HepG2 (cell line): ENCODE data around the gene BACH2. TPM values are rescaled to one million over a fixed set of nuclear protein-coding genes. Genes with fewer than 3 reads are reported as not detected.

Source experiments
- ATAC-seq: fragments of 200-7000 bp; cut with Tn5 transposase; 3 replicates; pipeline ENCODE4 v1.9.1; 2020; ENCODE audit warnings: mild to moderate bottlenecking, moderate library complexity
- BruUV-seq: library from RNA; stranded (reverse); fragments of 400-500 nt; replicated peaks from 2 replicates; lab custom pipeline; 2021; lab: Mats Ljungman, UMichigan
- CTCF ChIA-PET: fragments of 300-600 bp; formaldehyde crosslinking; extraction: SDS; loops from one replicate; lab custom pipeline; 2021; ENCODE audit warnings: low total read pairs, inconsistent platforms, low intra/inter-chr PET ratio; lab: Yijun Ruan, JAX
- POLR2A ChIA-PET: fragments of 350-600 bp; sonication (Branson Sonifier 250); formaldehyde crosslinking; loops from one replicate; lab custom pipeline; 2020; ENCODE audit warnings: antibody characterized with exemption, inconsistent platforms; lab: Yijun Ruan, JAX
- DNase-seq: peaks from one replicate; pipeline ENCODE4 v3.0.0-alpha.2; 2015; ENCODE audit warnings: low spot score
- FAIRE-seq: peaks from 3 replicates; lab custom pipeline; 2011; peaks lifted over from hg19 to GRCh38; lab: Jason Lieb, UNC
- H2AFZ ChIP-seq: one replicate; pipeline ENCODE4 v1.6.1; 2011; ENCODE audit warnings: low read length, inconsistent platforms
- H3K27ac ChIP-seq: fragments of 300-600 bp; 3 replicates; pipeline ENCODE4 v1.8.0; 2011; ENCODE audit warnings: mixed run types, mild to moderate bottlenecking, mixed read lengths, low read length, inconsistent platforms; ENCODE audit not compliant: insufficient read depth; ENCODE audit errors: extremely low read length
- H3K27me3 ChIP-seq, 2 experiments: fragments of 200-600 bp in 1 of 2; 2 replicates in 1 of 2; 3 replicates in 1 of 2; pipeline versions ENCODE4 v1.6.0 to v1.8.0; 2011; ENCODE audit warnings: low read length in 2 of 2, mild to moderate bottlenecking in 2 of 2, moderate library complexity in 2 of 2, inconsistent platforms in 1 of 2; ENCODE audit not compliant: insufficient read depth in 2 of 2, control insufficient read depth in 1 of 2
- H3K36me3 ChIP-seq, 2 experiments: fragments of 200-600 bp in 1 of 2; replicated peaks in 1 of 2; 2 replicates in 1 of 2; 3 replicates in 1 of 2; pipeline versions ENCODE4 v1.5.1 to v1.8.0; 2011; ENCODE audit warnings: low read length in 2 of 2, inconsistent platforms in 1 of 2; ENCODE audit not compliant: insufficient read depth in 2 of 2, control insufficient read depth in 1 of 2
- H3K4me1 ChIP-seq: 2 replicates; pipeline ENCODE4 v1.5.1; 2012; ENCODE audit warnings: low read length, inconsistent platforms; ENCODE audit not compliant: insufficient read depth
- H3K4me2 ChIP-seq: 2 replicates; pipeline ENCODE4 v1.6.0; 2011; ENCODE audit warnings: low read depth, low read length, inconsistent platforms
- H3K4me3 ChIP-seq, 3 experiments: fragments of 200-600 bp in 1 of 3; sonication (generic), shearing (Covaris generic) in 1 of 3; replicated peaks in 1 of 3; 2 replicates each; pipeline ENCODE4 v1.5.1; 2011 to 2016; ENCODE audit warnings: low read length in 3 of 3, inconsistent platforms in 2 of 3, low read depth in 2 of 3, mild to moderate bottlenecking in 2 of 3, control low read depth in 1 of 3, mixed read lengths in 1 of 3; ENCODE audit not compliant: insufficient read depth in 1 of 3
- H3K79me2 ChIP-seq: one replicate; pipeline ENCODE4 v1.6.1; 2011; ENCODE audit warnings: low read length, inconsistent platforms; ENCODE audit not compliant: insufficient read depth
- H3K9ac ChIP-seq: 2 replicates; pipeline ENCODE4 v1.6.0; 2011; ENCODE audit warnings: mild to moderate bottlenecking, low read depth, low read length, inconsistent platforms; ENCODE audit not compliant: insufficient read depth
- H3K9me3 ChIP-seq: 2 replicates; pipeline ENCODE4 v1.5.1; 2012; ENCODE audit warnings: mild to moderate bottlenecking, low read length
- H4K20me1 ChIP-seq: 2 replicates; pipeline ENCODE4 v1.6.0; 2011; ENCODE audit warnings: inconsistent platforms, mild to moderate bottlenecking, low read length, moderate library complexity; ENCODE audit not compliant: insufficient read depth
- FIP1L1 ChIP-seq: fragments of 200-400 bp; formaldehyde crosslinking; IDR thresholded peaks from 2 replicates; pipeline ENCODE4 v1.6.1; 2018; ENCODE audit warnings: low read depth, mild to moderate bottlenecking, low read length, moderate library complexity, borderline replicate concordance; ENCODE audit not compliant: insufficient read depth
- HMGXB3 ChIP-seq: sonication (generic); formaldehyde crosslinking; IDR thresholded peaks from 2 replicates; pipeline ENCODE4 v1.4.0; 2020; ENCODE audit warnings: missing genetic modification reagents, borderline replicate concordance
- ZNF256 ChIP-seq: sonication (generic); formaldehyde crosslinking; conservative IDR thresholded peaks from 2 replicates; pipeline ENCODE4 v1.4.0; 2020; ENCODE audit warnings: missing genetic modification reagents
- ZNF772 ChIP-seq: sonication (generic); formaldehyde crosslinking; IDR thresholded peaks from 2 replicates; pipeline ENCODE4 v1.5.0; 2020; ENCODE audit warnings: mild to moderate bottlenecking, missing genetic modification reagents
- ZNF83 ChIP-seq: sonication (generic); formaldehyde crosslinking; IDR thresholded peaks from 2 replicates; pipeline ENCODE4 v1.4.0; 2020; ENCODE audit warnings: missing genetic modification reagents, mild to moderate bottlenecking, borderline replicate concordance
- WGBS: methylation state at CpG from one replicate; pipeline ENCODE4 v1.1.6; 2017; ENCODE audit warnings: low lambda C conversion rate; 5-methylcytosine and 5-hydroxymethylcytosine counted together
- in situ Hi-C: cut with HindIII; loops from 2 replicates; pipeline ENCODE4 v1.10.0; 2017; ENCODE audit warnings: low pct_unique_long_range_greater_than_20kb; ENCODE audit not compliant: extremely low pct_ligation_motif_present
- intact Hi-C: fragments of 100-400 bp; cut with micrococcal nuclease; formaldehyde crosslinking; loops from one replicate; pipeline ENCODE4 v1.10.0; 2022; ENCODE audit not compliant: unreplicated experiment
- polyA plus RNA-seq, 8 experiments: library from polyadenylated mRNA; depleted of rRNA in 3 of 8; stranded (reverse) in 7 of 8; unstranded in 1 of 8; fragments of >200 nt; fragmentation: Illumina TruSeq in 4 of 8; extraction: Trizol in 4 of 8; gene quantifications; 2 replicates each; pipeline versions ENCODE4 v1.2.1 to v1.2.3, GENCODE V29; 2011 to 2016; ENCODE audit warnings: low read depth in 4 of 8, missing spikeins in 1 of 8, mixed read lengths in 1 of 8; ENCODE audit not compliant: insufficient read depth in 1 of 8
- total RNA-seq, 5 experiments: library from RNA; depleted of rRNA; stranded (reverse); fragments of >200 nt; fragmentation: Illumina TruSeq; extraction: Trizol; gene quantifications; 2 replicates each; pipeline ENCODE4 v1.2.3, GENCODE V29; 2016; ENCODE audit warnings: low read depth in 1 of 5

Gene BACH2
- total and polyA plus RNA-seq, 2 of the 13 experiments (the other 11 are each of a cell fraction or from before 2014, with no cell fraction given): 0.01 TPM; not detected in 1

DNA sequence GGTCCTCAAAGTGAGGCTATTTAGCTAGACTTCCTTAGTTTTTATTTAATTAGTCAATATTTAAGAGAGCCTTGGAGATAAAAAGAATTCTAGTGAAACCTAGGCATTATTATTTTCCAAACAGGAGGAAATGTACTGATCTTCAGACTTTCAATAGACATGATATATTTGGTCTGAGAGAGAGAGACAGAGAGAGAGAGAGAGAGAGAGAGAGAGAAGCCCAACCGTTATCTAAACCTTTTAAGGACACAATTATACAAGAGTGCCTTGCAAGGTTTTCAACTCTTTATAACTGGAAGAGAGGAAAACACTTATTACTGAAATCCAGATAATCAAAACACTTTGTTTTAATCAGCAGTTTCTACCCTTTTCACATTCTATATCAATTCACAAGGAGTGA lies 64.8 kb downstream of the BACH2 start:
- Histone ChIP-seq H3K36me3 (no peaks in the 10 kb centered on the region), H3K79me2 (no peaks in the 10 kb centered on the region), H4K20me1 (no peaks in the 10 kb centered on the region), H3K4me1 (no peaks in the 10 kb centered on the region), H3K9ac (no peak overlapping the region), H3K9me3 (no peaks in the 10 kb centered on the region), H3K4me3 (no peak overlapping the region)
- intact Hi-C loops: no loop called here
- ChIA-PET POLR2A (no interaction called here), CTCF (no interaction called here)
- in situ Hi-C loops: no loop called here
- DNase-seq: no peak
- 0% methylated on average over 1 of the region's 1 CpG for WGBS
- no TSS peak for BruUV-seq
- TF ChIP-seq ZNF772 (CRISPR knock-in tag) (no peak), FIP1L1 (no peak), HMGXB3 (CRISPR knock-in tag) (no peak), ZNF83 (CRISPR knock-in tag) (no peak), ZNF256 (CRISPR knock-in tag) (no peak)
- TF ChIP-seq, all 625 proteins: peak for 0
- Histone ChIP-seq H3K4me2 (no peak overlapping the region), H2AFZ (no peak overlapping the region), H3K27ac (no peak overlapping the region), H3K27me3 (no peaks in the 10 kb centered on the region; a peak in 3 of 5 replicates)
- no peak for ATAC-seq
- no peak for FAIRE-seq
